Iris pigment epithelial cell (primary cell): Measurements from ENCODE around the gene AGO4.
"Not testable (repeated sequence)": the region's sequence is repeated elsewhere in the genome, so short reads cannot be mapped to it uniquely, and the experiment has no call there.

Source experiments
- DNase-seq: peaks from one replicate; pipeline ENCODE4 v3.0.0-alpha.2; 2011; ENCODE audit warnings: low read depth

The AGO4 gene

GRCh38 chr1:35863881-35864625 is 56.2 kb downstream of the AGO4 start:
- DNase-seq = no peak

DNA sequence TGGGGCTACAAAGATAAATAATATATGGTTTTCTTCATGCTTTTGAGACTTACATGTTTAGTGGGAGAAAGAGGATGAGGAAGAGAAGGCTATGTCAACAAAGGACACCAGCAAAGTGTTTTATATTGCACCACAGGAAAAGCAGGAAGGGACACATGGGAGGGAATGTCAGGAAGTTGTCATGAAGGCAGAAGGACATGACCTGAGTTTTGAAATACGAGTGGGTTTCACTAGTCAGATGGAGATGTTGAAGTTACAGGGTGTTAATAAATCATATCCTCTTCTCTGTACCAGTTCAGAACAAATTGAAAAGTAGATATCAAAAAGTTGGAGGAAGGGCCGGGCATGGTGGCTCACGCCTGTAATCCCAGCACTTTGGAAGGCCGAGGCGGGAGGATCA is 57.0 kb downstream of the AGO4 start:
- DNase-seq = no peak

- DNase-seq = no peak
Measured at GRCh38 chr1:35866991-35867390, 59.2 kb downstream of the AGO4 start.

DNA sequence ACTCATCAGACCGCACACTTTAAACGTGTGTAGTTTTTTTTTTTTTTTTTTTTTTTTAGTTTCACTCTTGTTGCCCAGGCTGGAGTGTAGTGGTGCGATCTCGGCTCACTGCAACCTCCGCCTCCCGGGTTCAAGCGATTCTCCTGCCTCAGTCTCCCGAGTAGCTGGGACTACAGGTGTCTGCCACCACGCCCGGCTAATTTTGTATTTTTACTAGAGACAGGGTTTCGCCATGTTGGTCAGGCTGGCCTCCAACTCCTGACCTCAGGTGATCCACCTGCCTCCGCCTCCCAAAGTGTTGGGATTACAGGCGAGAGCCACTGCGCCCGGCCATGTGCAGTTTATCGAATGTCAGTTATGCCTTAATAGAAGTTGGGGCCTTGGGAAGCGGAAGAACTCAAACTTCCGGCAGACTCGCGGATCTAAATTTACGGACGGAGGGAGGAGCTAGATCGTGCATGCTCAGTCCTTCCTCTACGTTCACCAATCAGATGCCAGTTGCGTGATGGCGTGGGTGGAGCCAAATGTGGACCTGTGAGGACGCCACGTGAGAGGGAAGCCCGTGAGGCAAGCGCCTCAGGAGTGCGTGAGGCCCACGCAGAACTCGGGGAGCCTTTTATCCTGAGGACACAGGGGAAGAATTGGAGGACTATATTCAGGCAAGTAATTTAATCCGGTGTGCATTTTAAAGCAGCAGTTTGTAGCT is 61.6 kb downstream of the AGO4 start:
- not testable (repeated sequence) for DNase-seq

- DNase-seq = no peak
Measured at GRCh38 chr1:35870651-35871309, 63.0 kb downstream of the AGO4 start.

GRCh38 chr1:35873243-35873750 is 65.5 kb downstream of the AGO4 start:
- no peak for DNase-seq

DNA sequence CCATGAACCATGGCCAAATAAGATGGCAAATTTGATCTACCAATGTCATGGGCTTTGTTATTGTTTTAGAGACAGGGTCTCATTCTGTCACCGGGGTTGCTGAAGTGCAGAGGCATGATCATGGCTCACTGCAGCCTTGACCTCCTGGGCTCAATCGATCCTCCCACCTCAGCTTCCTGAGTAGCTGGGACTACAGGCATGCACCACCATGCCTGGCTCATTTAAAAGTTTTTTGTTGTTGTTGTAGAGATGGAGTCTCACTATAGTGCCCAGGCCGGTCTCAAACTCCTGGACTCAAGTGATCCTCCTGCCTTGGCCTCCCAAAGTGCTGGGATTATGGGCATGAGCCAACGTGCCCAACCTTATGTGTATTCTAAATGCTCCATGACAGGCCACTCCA is 66.3 kb downstream of the AGO4 start:
- DNase-seq = not testable (repeated sequence)

DNA sequence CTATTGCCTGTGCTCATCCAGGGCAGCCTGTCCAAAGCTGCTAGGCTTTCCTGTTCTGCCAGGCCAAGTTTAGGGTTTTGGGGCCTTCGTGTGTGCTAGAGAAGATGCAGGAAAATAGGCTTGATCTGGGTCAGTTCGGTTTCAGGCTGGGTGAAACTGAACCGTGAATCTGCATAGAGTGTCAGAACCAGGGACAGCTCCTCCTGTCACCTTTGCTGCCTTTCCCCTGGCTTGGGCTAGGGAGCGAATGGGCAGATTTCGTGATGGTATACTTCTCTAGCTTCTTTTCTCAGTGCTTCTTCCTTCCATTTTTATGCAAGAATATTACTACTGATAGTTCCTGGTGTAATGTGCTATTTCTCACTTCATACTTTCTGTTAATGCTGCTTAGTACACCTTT is 69.2 kb downstream of the AGO4 start:
- peak; percentile 9 for DNase-seq

GRCh38 chr1:35881850-35882273 is 74.0 kb downstream of the AGO4 start:
- DNase-seq = peak; percentile 9

GRCh38 chr1:35882586-35882944 is 74.7 kb downstream of the AGO4 start:
- DNase-seq = no peak

- peak; percentile 88 for DNase-seq
Measured at GRCh38 chr1:35882945-35883634, 75.3 kb downstream of the AGO4 start, which contains the start of gene AGO1. Gene AGO1, plus strand, starts transcription at chr1:35883209. Its CDS starts 213 bp downstream, at chr1:35883422.

- DNase-seq = peak; percentile 25
Measured at GRCh38 chr1:35883635-35884101, 75.9 kb downstream of the AGO4 start.

- no peak for DNase-seq
Measured at GRCh38 chr1:35884934-35885333, 77.1 kb downstream of the AGO4 start.

DNA sequence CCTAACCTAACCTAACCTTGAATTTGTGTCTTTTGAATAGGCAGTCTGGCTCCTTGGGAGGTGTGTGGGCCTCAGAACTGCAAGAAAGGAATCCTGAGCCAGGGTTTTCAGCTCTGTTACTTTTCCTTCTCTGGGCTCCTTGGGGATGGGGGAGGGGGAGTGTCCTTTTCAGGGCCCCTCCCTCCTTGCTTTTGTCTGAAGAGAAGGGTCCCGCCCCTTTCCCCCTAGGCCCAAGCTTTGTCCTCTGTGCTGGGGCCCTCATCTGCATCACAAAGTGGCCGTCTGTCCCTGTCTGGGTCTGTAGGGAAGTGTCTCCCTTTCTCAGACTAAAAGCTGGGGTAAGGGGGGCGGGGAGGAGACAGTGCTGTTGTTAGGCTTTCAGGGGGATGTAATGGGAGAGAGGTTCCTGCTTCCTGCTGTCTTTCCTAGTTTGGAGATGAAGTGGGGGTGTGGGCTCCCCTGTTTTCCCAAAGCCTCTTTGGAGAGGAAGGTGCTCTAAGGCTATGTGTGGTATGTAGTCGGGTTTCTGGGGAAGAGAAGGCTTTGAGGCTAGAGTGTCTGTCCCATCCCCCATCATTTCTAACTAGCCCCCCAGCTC is 78.2 kb downstream of the AGO4 start:
- no peak for DNase-seq

GRCh38 chr1:35886577-35887431 is 79.0 kb downstream of the AGO4 start:
- DNase-seq = peak; percentile 19

DNA sequence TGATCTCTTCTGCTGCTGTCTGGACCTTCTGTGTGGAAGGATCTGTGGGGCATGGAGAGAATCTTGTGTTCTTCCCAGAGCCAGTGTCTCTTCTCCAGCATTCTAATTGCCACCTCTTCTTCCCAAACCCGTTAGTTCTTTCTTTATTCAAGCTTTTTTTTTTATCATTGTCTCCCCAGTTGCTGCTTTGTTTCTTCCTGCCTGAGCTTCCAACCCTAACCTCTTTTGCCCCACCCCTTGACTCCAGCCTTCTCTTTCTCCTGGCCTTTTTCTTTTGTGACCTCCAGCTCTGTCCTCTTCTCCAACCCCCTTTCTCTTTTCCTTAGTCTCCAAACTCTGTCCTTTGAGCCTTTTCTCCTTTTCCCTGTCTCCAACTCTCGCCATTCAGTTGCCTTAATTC is 79.7 kb downstream of the AGO4 start:
- no peak for DNase-seq

DNA sequence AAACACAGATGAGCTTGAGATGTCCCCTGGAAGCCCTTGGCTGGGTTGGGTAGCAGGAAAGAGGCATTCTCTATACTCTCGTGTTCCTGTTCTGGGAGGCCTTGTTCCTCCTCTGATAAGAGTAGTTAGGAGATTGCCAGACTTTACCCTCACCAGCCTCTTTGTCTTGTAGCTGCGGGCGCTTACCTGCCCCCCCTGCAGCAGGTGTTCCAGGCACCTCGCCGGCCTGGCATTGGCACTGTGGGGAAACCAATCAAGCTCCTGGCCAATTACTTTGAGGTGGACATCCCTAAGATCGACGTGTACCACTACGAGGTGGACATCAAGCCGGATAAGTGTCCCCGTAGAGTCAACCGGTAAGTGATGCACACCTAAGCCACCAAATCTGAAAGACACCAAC is 80.4 kb downstream of the AGO4 start:
- no peak for DNase-seq

- not testable (repeated sequence) for DNase-seq
Measured at GRCh38 chr1:35888981-35889380, 81.2 kb downstream of the AGO4 start.

DNA sequence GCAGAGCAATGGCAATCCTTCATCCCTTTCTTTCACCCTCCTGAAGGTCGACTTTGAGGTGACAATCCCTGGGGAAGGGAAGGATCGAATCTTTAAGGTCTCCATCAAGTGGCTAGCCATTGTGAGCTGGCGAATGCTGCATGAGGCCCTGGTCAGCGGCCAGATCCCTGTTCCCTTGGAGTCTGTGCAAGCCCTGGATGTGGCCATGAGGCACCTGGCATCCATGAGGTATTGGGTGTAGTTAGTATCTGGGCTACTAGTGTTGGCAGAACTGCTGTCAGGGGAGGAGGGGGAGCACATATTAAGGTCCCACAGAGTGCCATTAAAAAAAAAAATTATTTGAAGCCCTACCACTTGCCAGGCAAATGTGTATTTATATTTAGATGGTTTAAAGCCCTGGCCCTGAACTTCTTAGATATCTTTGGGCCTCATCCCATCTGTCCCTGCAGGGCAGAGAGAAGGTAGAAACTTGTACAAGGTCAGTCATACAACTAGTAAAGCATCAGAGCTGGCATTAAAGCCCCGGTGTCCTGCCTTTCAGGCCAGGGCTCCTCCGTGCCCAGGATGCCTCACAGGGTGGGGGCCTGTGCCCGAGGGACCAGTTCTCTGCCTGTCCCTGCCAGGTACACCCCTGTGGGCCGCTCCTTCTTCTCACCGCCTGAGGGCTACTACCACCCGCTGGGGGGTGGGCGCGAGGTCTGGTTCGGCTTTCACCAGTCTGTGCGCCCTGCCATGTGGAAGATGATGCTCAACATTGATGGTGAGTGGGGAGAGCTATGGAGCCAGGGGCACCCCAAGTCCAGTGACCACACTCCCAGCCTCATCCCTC is 85.4 kb downstream of the AGO4 start:
- DNase-seq = no peak

DNA sequence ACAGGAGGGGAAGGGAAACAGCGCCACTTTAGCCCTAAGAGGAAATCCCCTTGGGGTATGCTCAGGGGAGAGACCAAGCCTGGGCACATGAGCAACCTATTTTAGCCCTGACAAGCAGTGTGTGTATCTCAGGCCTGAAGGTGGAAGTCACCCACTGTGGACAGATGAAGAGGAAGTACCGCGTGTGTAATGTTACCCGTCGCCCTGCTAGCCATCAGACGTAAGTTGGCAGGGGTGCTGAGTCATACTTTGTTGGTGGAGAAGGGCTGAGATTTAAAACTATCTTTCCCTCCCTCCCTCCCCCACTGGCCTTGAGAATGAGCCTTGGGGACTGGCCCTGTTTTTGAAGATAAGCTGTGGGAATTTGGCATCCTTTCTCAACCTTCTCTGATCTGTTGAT is 86.4 kb downstream of the AGO4 start:
- DNase-seq = peak; percentile 74
